GM12878 (cell line): ENCODE measurements around the gene LYRM2.

Source experiments
- CHD4 ChIP-seq: fragments of 200-600 bp; sonication (generic); IDR thresholded peaks from 2 replicates; pipeline ENCODE4 v1.6.1; 2016; ENCODE audit warnings: mild to moderate bottlenecking
- CTCF ChIP-seq, 3 experiments: IDR thresholded peaks in 2 of 3; conservative IDR thresholded peaks in 1 of 3; 2 replicates each; pipeline ENCODE4 v1.5.1; 2011; ENCODE audit warnings: low read depth in 3 of 3, low read length in 3 of 3, mild to moderate bottlenecking in 3 of 3, control low read depth in 2 of 3, moderate library complexity in 2 of 3, inconsistent platforms in 1 of 3, mixed read lengths in 1 of 3; ENCODE audit not compliant: control insufficient read depth in 2 of 3, insufficient read depth in 1 of 3; ENCODE audit errors: extremely low read depth in 1 of 3
- MAX ChIP-seq: IDR thresholded peaks from 2 replicates; pipeline ENCODE4 v1.6.1; 2012; ENCODE audit warnings: low read depth, low read length, improper control_type of control experiment
- NFXL1 ChIP-seq: fragments of 450-650 bp; IDR thresholded peaks from 2 replicates; pipeline ENCODE4 v1.6.1; 2017; ENCODE audit warnings: antibody characterized with exemption, mild to moderate bottlenecking, borderline replicate concordance
- POLR2A ChIP-seq: IDR thresholded peaks from 2 replicates; pipeline ENCODE4 v1.6.1; 2011; ENCODE audit warnings: low read depth, mild to moderate bottlenecking, low read length
- SIN3A ChIP-seq: IDR thresholded peaks from 2 replicates; pipeline ENCODE4 v1.6.1; 2012; ENCODE audit warnings: low read depth, low read length, improper control_type of control experiment
- TARDBP ChIP-seq: IDR thresholded peaks from 2 replicates; pipeline ENCODE4 v1.6.1; 2016; ENCODE audit warnings: borderline replicate concordance
- ZNF274 ChIP-seq: IDR thresholded peaks from one replicate; pipeline ENCODE4 v1.8.0; 2011; ENCODE audit not compliant: insufficient read length, insufficient read depth
- ZSCAN29 ChIP-seq: fragments of 450-650 bp; IDR thresholded peaks from 2 replicates; pipeline ENCODE4 v1.6.1; 2017; ENCODE audit warnings: mild to moderate bottlenecking, moderate library complexity
- TF ChIP-seq, protein P1 (sequence below): IDR thresholded peaks from 2 replicates; pipeline ENCODE4 v1.6.1; 2012; ENCODE audit warnings: mild to moderate bottlenecking, low read depth, low read length

DNA sequence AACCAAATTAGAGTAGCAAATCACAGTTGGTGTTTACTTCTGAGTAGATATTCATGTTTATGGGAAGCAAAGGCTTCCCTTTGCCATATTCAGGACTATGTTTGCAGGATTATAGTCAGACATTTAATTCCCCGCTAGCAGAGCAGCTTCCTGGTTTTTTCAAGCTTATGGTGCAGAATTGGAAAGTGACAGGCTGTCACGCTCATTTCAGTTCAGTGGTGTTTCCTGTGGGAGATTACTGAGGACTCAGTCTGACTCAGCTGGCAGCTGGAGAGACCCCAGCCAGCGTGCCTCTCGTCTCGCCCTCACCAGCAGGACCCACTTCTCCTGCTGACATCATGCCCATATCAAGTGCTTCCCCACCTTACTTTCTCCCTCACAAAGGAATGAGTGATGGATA is 85.1 kb downstream of the LYRM2 start:
- TF ChIP-seq ZSCAN29 (no peak), NFXL1 (no peak), SIN3A (no peak), CHD4 (no peak), ZNF274 (no peak), CTCF (IDR thresholded peaks at IDR 0.05 in 2 of 3, conservative IDR thresholded peaks at IDR 0.05 in 1 of 3; ENCODE audit: control insufficient read depth in 2 of 3, extremely low read depth in 1 of 3, insufficient read depth in 1 of 3, low read depth in 3 of 3, low read length in 3 of 3) (no peak), TARDBP (no peak), POLR2A (no peak), MAX (no peak)
- TF ChIP-seq, protein P1, sequence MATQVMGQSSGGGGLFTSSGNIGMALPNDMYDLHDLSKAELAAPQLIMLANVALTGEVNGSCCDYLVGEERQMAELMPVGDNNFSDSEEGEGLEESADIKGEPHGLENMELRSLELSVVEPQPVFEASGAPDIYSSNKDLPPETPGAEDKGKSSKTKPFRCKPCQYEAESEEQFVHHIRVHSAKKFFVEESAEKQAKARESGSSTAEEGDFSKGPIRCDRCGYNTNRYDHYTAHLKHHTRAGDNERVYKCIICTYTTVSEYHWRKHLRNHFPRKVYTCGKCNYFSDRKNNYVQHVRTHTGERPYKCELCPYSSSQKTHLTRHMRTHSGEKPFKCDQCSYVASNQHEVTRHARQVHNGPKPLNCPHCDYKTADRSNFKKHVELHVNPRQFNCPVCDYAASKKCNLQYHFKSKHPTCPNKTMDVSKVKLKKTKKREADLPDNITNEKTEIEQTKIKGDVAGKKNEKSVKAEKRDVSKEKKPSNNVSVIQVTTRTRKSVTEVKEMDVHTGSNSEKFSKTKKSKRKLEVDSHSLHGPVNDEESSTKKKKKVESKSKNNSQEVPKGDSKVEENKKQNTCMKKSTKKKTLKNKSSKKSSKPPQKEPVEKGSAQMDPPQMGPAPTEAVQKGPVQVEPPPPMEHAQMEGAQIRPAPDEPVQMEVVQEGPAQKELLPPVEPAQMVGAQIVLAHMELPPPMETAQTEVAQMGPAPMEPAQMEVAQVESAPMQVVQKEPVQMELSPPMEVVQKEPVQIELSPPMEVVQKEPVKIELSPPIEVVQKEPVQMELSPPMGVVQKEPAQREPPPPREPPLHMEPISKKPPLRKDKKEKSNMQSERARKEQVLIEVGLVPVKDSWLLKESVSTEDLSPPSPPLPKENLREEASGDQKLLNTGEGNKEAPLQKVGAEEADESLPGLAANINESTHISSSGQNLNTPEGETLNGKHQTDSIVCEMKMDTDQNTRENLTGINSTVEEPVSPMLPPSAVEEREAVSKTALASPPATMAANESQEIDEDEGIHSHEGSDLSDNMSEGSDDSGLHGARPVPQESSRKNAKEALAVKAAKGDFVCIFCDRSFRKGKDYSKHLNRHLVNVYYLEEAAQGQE = no peak
